Measurements from ENCODE around the gene GNA15.

DNA sequence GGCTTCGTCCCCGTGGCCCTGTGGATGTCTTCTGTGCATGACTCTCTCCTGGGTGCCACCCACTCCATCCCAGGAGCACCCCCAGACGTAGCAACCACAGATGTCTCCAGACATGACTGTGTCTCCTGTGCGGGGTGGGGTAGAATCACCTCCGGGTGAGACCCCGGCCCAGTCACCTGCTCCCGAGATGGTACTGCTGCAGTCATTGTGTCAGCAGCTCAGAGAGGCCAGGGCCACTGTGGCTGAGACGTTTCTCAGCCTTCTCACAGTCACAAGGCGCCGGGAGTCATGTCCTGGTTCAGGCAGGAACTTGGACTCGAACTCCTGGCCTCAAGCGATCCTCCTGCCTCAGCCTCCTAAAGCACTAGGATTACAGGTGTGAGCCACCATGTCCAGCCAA, 66.5 kb downstream of the GNA15 start:
- no peak for TF ChIP-seq POLR2AphosphoS5 (IDR thresholded peaks at IDR 0.05; ENCODE audit: insufficient read depth, low read depth, low read length)
- TF ChIP-seq CTCF (IDR thresholded peaks at IDR 0.05; ENCODE audit: extremely low read depth in 1 of 2, insufficient read depth in 1 of 2, low read depth in 1 of 2, low read length in 2 of 2), result no peak
- TF ChIP-seq POLR2A (IDR thresholded peaks at IDR 0.05; ENCODE audit: low read depth, low read length), result no peak
- no peak for TF ChIP-seq MYC (IDR thresholded peaks at IDR 0.05; ENCODE audit: low read depth, low read length)
- TF ChIP-seq EZH2 (IDR thresholded peaks at IDR 0.05; ENCODE audit: borderline replicate concordance, low read depth, low read length, severe bottlenecking), result no peak
- no peak for TF ChIP-seq GATA2 (IDR thresholded peaks at IDR 0.05; ENCODE audit: insufficient read depth, insufficient read length, low read depth, low read length)
- no peak for TF ChIP-seq FOS (IDR thresholded peaks at IDR 0.05; ENCODE audit: borderline replicate concordance, insufficient read depth, low read length)
- TF ChIP-seq JUN (IDR thresholded peaks at IDR 0.05; ENCODE audit: borderline replicate concordance, insufficient read depth, insufficient read length, low read depth), result no peak

All from endothelial cell of umbilical vein (primary cell).